Hematopoietic multipotent progenitor cell treated with erythropoietin and hydrocortisone succinate and interleukin-3 and kit ligand, for 8 days (in vitro differentiated cells): Measurements from ENCODE around the gene EFCAB11.

Experiments
- DNase-seq: peaks from one replicate; pipeline ENCODE4 v3.0.0-alpha.2; 2015

Gene EFCAB11

DNA sequence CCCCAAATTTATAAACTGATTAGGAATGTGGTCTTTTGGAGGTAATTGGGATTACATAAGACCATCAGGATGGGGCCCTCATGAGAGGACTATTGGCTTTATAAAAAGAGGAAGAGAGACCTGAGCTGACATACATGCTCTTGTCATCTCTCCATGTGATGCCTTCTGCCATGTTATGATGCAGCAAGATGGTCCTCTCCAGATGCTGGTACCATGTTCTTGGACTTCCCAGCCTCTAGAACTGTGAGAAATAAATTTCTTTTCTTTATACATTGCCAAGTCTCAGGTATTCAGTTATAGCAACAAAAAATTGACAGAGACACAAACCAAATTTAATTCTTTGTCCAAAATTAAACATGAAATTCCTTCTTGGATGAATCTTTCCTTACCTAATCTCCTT, 92.9 kb downstream of the EFCAB11 start:
- no peak for DNase-seq

DNA sequence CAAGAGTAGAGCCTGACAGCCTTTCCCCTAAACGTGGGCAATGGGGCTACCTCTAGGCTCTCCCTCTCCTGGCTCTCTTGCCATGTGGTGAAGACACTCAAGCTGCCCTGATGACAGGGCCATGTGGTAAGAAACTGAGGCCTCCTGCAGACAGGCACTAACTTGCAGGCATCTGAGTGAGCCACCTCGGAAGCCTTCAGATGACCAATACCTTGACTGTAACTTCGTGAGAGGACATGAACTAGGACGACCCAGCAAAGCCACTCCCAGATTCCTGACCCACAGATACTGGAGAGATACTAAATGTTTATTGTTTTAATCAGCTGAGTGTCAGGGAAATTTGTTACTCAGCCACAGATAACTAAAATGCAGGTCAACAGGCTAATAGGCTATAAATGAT, 96.4 kb downstream of the EFCAB11 start:
- no peak for DNase-seq

DNA sequence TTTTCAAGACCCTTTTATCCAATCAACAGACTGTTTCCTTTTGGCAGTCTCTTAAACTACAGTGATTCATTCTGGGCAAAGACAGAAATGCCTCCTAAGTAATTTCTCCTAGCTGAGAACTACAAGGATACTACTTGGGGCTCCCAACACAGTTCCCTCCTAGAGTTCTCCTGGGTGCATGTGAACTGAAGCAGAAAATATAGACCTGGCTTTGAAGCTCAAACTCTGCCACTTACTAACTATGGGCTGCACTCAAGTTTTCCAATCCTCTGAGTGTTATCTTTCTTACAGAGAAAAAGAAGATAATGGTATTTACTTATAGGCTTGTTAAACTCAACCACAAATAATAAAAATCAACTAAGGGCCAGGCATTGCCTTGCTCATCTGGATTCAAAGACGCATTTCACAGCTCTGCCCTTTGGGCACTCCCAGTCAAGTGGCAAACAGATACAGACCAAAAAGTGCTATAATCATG, 97.6 kb downstream of the EFCAB11 start:
- no peak for DNase-seq

GRCh38 chr14:89855961-89856656, 98.4 kb downstream of the EFCAB11 start:
- no peak for DNase-seq

DNA sequence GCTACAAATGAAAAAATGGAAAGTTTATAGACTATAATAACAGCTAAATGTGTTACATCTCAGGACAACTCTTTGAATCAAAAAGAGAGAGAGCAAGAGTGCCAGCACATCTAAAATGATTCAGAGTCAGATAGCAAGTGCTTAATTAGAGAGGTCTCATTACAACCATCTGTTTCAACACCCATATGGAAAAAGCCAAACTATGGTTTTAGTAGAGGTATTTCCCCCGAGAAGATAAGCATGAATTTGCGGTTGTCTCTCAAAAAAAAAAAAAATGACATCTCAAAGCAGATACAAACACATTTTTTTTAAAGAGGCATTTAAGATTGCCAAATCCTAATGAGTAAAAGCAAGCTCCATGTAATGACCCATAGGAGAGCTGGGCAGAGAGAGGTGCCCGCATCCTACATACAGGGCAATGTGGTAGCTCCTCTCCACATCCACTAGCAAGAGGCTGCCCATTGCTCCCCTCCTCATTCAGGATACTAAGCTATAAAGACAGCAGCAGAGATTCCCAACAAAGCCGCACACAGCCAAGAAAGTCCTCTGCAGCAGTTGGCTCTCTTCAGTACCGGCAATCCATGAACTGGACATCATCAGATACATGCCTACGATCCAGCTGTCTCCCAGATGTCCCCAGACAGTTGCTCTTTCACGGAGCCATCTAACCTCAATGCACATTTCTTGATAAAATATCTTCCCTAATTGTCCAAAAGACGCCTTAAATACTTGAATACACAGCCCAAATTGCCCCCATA, 100.4 kb downstream of the EFCAB11 start:
- DNase-seq = no peak

GRCh38 chr14:89851106-89851505, 103.4 kb downstream of the EFCAB11 start:
- no peak for DNase-seq

GRCh38 chr14:89849931-89850330, 104.6 kb downstream of the EFCAB11 start:
- no peak for DNase-seq

DNA sequence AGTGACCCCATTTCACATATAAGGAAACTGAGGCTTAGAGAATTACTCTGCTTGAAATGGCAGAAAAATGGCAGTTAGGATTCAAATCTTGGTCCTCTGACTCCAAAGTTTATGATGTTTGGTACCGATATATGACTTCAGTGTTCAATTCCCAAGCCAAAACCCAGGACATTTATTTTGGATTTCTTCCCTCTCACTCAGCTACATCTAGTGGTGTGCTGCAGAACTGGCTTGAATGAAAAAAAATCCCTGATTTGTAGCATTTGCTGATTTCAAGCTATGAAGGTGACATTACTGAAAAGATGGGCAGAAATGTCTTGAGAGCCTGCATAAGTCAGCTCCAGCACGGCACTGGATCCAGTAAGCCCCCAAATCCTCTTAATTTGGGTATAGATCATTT, 106.4 kb downstream of the EFCAB11 start:
- no peak for DNase-seq

- no peak for DNase-seq
Observed at GRCh38 chr14:89845346-89845745, 109.2 kb downstream of the EFCAB11 start.

DNA sequence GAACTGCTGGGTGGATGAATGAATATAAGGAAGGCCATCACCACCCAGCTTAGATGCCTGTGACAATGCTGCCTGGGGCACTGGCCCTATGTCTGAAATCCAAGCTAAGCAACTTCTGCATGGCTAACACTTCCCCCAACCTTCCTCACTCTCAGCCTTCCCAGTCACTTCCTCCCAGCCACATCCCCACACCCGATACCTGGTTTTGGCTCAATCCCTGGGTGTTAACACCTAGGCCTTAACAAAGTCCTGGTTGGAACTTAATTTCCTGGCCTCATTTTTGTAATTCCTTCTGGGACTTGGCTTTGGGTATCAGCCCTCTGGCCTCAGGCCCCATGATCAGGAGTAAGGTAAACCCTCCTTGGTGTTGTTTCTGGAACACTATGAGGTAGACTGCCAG, 110.0 kb downstream of the EFCAB11 start:
- DNase-seq = no peak

GRCh38 chr14:89842837-89843236, 111.7 kb downstream of the EFCAB11 start:
- DNase-seq = no peak

DNA sequence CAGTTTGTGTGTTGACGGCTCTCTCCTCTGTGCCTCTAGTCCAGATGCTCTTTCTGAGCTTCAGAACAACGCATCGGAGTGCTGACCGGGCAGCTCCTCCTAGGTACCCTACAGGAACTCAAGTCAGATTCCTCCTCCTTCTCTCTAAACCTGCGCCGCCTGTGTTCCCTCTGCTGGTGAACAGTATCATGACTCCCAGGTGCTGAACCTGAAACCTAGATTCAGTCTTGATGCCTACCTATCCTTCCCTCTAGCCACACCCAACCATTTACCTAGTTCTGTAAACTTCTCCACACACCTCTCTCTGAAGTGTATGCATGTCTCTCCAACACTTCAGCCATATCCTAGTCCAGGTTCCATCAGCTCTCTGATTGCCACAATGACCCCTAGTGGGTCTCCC, 112.7 kb downstream of the EFCAB11 start:
- DNase-seq = no peak

DNA sequence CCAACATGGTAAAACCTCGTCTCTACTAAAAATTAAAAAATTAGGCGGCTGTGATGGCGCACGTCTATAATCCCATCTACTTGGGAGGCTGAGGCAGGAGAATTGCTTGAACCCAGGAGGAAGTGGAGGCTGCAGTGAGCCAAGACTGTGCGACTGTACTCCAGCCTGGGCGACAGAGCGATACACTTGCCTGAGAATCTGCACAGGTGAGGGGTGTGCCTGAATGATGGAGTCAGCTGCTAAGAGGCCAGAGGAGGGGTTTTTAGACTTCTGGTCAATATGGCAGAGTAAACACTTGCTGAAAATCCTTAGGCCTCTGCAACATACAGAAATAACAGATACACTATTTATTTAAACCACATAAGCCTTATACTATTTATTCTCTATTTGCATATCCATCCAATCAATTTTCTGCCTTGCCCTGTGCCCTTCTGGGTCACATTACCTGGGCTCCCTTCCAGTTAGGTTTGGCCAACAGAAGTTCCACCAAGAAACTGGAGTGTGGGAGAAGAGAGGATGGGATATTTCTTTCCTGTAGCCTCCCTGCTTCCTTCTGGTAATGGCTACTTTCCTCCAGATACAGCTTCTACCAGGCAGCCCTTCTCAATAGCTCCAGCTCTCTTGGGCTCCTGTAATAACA, 117.6 kb downstream of the EFCAB11 start:
- no peak for DNase-seq

- no peak for DNase-seq
Observed at GRCh38 chr14:89833661-89834060, 120.9 kb downstream of the EFCAB11 start.

DNA sequence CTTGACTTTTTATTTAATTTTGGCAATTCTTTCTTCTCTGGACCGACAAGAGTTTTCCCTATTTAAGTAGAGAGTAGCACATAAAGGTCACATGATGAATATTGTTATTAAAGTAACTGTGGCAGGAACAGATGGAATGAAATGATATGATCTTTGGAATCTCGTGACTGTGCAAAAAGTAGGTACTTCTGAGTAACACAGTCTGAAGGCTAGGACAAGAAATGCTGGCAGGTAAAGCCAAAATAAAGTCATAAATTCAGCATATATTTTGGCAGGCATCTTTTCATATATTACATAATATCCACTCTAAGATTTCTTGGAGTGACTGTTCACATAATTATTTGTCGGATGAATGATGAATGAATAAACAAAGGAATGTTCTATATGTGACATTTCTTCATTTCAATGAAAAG, 121.4 kb downstream of the EFCAB11 start:
- DNase-seq = peak; percentile 17

GRCh38 chr14:89828471-89829165, 125.9 kb downstream of the EFCAB11 start:
- DNase-seq = no peak

- DNase-seq = peak; percentile 4
Observed at GRCh38 chr14:89827265-89827664, 127.3 kb downstream of the EFCAB11 start.

DNA sequence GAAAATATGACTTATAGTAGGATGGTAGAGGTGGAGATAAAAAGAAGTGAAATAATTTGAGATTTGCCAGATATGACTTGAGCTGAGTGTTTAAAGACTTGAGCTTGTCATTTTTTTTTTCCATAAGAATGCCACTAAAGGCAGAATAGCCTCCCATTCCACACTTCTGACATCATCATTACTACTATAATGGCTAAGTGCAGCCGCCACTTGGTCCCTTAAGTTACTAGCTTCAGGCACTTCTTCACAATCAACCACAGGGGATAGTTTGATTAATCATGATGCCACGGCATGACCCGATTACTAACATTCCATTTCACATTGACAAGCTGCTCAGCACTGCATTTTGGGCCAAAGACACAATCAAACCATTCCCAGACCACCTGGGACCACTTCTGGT, 127.9 kb downstream of the EFCAB11 start:
- DNase-seq = no peak

- no peak for DNase-seq
Observed at GRCh38 chr14:89823743-89824142, 130.8 kb downstream of the EFCAB11 start.

- no peak for DNase-seq
Observed at GRCh38 chr14:89814126-89814525, 140.4 kb downstream of the EFCAB11 start.

GRCh38 chr14:89813617-89814031, 140.9 kb downstream of the EFCAB11 start:
- no peak for DNase-seq

DNA sequence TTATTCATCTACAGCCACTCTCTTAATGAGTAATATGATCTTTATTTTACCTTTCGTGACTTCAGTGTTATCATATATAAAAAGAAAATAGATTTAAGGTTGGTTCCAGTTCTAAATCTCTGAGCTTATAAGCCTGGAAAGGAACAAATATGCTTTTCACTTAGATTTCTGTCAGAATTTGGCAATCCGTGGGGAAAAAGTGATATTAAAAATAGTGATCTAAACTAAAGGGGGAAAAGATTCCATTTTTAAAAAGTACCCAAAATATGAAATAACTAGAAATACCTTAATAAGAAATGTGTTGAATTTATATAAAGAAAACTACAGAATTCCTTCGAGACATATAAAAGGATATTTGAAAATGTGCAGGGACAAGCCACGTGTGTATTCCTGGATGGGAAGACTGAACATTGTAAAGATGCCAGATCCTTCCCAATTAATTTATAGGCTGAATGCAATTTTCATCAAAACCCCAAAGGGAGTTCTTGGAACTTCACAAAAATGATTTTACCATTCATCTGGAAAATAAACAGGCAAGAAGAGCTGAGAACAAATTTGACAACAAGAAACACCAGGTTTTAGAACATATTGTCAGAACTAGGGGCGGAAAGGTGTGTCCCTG, 142.5 kb downstream of the EFCAB11 start:
- no peak for DNase-seq

DNA sequence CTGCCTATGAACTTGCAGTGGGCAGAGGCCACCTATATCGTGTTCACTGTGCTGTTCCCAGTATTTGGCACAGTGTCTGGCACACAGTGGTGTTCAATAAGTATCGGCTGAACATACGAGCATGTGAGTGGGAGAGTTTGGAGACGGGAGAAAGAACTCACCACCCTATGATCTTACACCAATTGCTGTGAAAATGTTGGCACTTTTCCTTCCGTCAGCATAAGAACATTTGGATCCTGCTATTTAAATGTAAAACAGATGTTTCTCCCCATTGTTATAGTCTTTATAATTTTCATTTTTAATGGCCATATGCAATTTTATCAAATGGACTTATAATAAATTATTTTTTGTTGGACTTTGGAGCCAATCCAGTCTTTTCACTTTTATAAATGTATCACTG, 144.4 kb downstream of the EFCAB11 start:
- no peak for DNase-seq
